ENCODE data around the gene CTSH. TPM values are rescaled to one million over a fixed set of nuclear protein-coding genes. Genes with fewer than 3 reads are reported as not detected.
"Not testable (repeated sequence)": the region's sequence is repeated elsewhere in the genome, so short reads cannot be mapped to it uniquely, and the experiment has no call there.

CTSH gene
- polyA plus RNA-seq, 1 donor (not counting 4 experiments of a cell fraction or from before 2014, with no cell fraction given), result 23.0 TPM

GRCh38 chr15:78929536-78930264 is 15.1 kb downstream of the CTSH start:
- Histone ChIP-seq H2AFZ (ENCODE audit: control insufficient read depth, low read length) (no peak overlapping the region), H3K27ac (ENCODE audit: control insufficient read depth, insufficient read depth, low read length) (no peak overlapping the region), H3K27me3 (ENCODE audit: control insufficient read depth, extremely low read depth, insufficient read depth, low read length) (peaks cover 21% of the 10 kb centered on the region), H3K9me1 (ENCODE audit: control insufficient read depth, extremely low read depth, insufficient read depth, low read length) (no peaks in the 10 kb centered on the region), H4K20me1 (ENCODE audit: control insufficient read depth, extremely low read depth, insufficient read depth, low read length) (peaks cover 3% of the 10 kb centered on the region), H3K4me2 (ENCODE audit: control insufficient read depth, extremely low read depth, insufficient read depth, low read depth, low read length) (no peak overlapping the region), H3K9ac (ENCODE audit: control insufficient read depth, extremely low read depth, insufficient read depth, low read length) (no peak overlapping the region), H3K9me3 (ENCODE audit: control insufficient read depth, low read depth, low read length) (no peaks in the 10 kb centered on the region), H3K4me3 (ENCODE audit: control insufficient read depth in 2 of 3, extremely low read depth in 1 of 3, insufficient read depth in 2 of 3, low read depth in 1 of 3, low read length in 3 of 3) (no peak overlapping the region), H3K79me2 (ENCODE audit: control insufficient read depth, insufficient read depth, low read length) (no peaks in the 10 kb centered on the region), H3K4me1 (ENCODE audit: control insufficient read depth, extremely low read depth, insufficient read depth, low read length) (peaks cover 21% of the 10 kb centered on the region), H3K36me3 (ENCODE audit: control insufficient read depth in 2 of 2, extremely low read depth in 1 of 2, insufficient read depth in 2 of 2, low read length in 2 of 2) (peaks cover 0 to 13% of the 10 kb centered on the region in 2 experiments)
- TF ChIP-seq CTCF (optimal IDR thresholded peaks at IDR 0.05 in 1 of 3, IDR thresholded peaks at IDR 0.05 in 1 of 3, conservative IDR thresholded peaks at IDR 0.05 in 1 of 3; ENCODE audit: extremely low read depth in 1 of 3, insufficient read depth in 2 of 3, low read length in 3 of 3) (no peak), EZH2 (IDR thresholded peaks at IDR 0.05; ENCODE audit: low read length) (no peak)
- no peak for FAIRE-seq
- dilution Hi-C loops (cut with MboI; ENCODE audit: extremely low pct_ligation_motif_present, low sequenced_read_pairs), result no loop called here
- no peak for DNase-seq (ENCODE audit: low read depth, low spot score)

- Histone ChIP-seq H3K4me3 (ENCODE audit: control insufficient read depth in 2 of 3, extremely low read depth in 1 of 3, insufficient read depth in 2 of 3, low read depth in 1 of 3, low read length in 3 of 3) (no peak overlapping the region), H3K27me3 (ENCODE audit: control insufficient read depth, extremely low read depth, insufficient read depth, low read length) (peaks cover 17% of the 10 kb centered on the region), H3K36me3 (ENCODE audit: control insufficient read depth in 2 of 2, extremely low read depth in 1 of 2, insufficient read depth in 2 of 2, low read length in 2 of 2) (peaks cover 0 to 15% of the 10 kb centered on the region in 2 experiments), H4K20me1 (ENCODE audit: control insufficient read depth, extremely low read depth, insufficient read depth, low read length) (peaks cover 3% of the 10 kb centered on the region), H3K4me2 (ENCODE audit: control insufficient read depth, extremely low read depth, insufficient read depth, low read depth, low read length) (no peak overlapping the region), H3K4me1 (ENCODE audit: control insufficient read depth, extremely low read depth, insufficient read depth, low read length) (peaks cover 21% of the 10 kb centered on the region), H3K9me1 (ENCODE audit: control insufficient read depth, extremely low read depth, insufficient read depth, low read length) (no peaks in the 10 kb centered on the region), H2AFZ (ENCODE audit: control insufficient read depth, low read length) (no peak overlapping the region), H3K79me2 (ENCODE audit: control insufficient read depth, insufficient read depth, low read length) (no peaks in the 10 kb centered on the region), H3K9ac (ENCODE audit: control insufficient read depth, extremely low read depth, insufficient read depth, low read length) (no peak overlapping the region), H3K27ac (ENCODE audit: control insufficient read depth, insufficient read depth, low read length) (no peak overlapping the region), H3K9me3 (ENCODE audit: control insufficient read depth, low read depth, low read length) (no peaks in the 10 kb centered on the region)
- FAIRE-seq (no peak), DNase-seq (ENCODE audit: low read depth, low spot score) (no peak)
- TF ChIP-seq CTCF (optimal IDR thresholded peaks at IDR 0.05 in 1 of 3, IDR thresholded peaks at IDR 0.05 in 1 of 3, conservative IDR thresholded peaks at IDR 0.05 in 1 of 3; ENCODE audit: extremely low read depth in 1 of 3, insufficient read depth in 2 of 3, low read length in 3 of 3), result no peak
- TF ChIP-seq EZH2 (IDR thresholded peaks at IDR 0.05; ENCODE audit: low read length), result no peak
- dilution Hi-C loops (cut with MboI; ENCODE audit: extremely low pct_ligation_motif_present, low sequenced_read_pairs), result no loop called here
These were observed 16.2 kb downstream of the CTSH start for GRCh38 chr15:78928616-78929093.

- H3K27ac ChIP-seq (ENCODE audit: control insufficient read depth, insufficient read depth, low read length); DNase-seq (ENCODE audit: low read depth, low spot score); H3K9ac ChIP-seq (ENCODE audit: control insufficient read depth, extremely low read depth, insufficient read depth, low read length); H3K4me2 ChIP-seq (ENCODE audit: control insufficient read depth, extremely low read depth, insufficient read depth, low read depth, low read length); H2AFZ ChIP-seq (ENCODE audit: control insufficient read depth, low read length); H3K9me1 ChIP-seq (ENCODE audit: control insufficient read depth, extremely low read depth, insufficient read depth, low read length); H3K9me3 ChIP-seq (ENCODE audit: control insufficient read depth, low read depth, low read length); dilution Hi-C loops (cut with MboI; ENCODE audit: extremely low pct_ligation_motif_present, low sequenced_read_pairs); H3K4me3 ChIP-seq (ENCODE audit: control insufficient read depth in 2 of 3, extremely low read depth in 1 of 3, insufficient read depth in 2 of 3, low read depth in 1 of 3, low read length in 3 of 3); FAIRE-seq; H4K20me1 ChIP-seq (ENCODE audit: control insufficient read depth, extremely low read depth, insufficient read depth, low read length); H3K79me2 ChIP-seq (ENCODE audit: control insufficient read depth, insufficient read depth, low read length): not testable (repeated sequence)
- peaks cover 13% of the 10 kb centered on the region for H3K27me3 ChIP-seq (ENCODE audit: control insufficient read depth, extremely low read depth, insufficient read depth, low read length)
- H3K36me3 ChIP-seq (ENCODE audit: control insufficient read depth in 2 of 2, extremely low read depth in 1 of 2, insufficient read depth in 2 of 2, low read length in 2 of 2), result peaks cover 0 to 17% of the 10 kb centered on the region in 2 experiments
- H3K4me1 ChIP-seq (ENCODE audit: control insufficient read depth, extremely low read depth, insufficient read depth, low read length), result peaks cover 21% of the 10 kb centered on the region
These were observed 16.7 kb downstream of the CTSH start for GRCh38 chr15:78928176-78928575.

Measured in keratinocyte (primary cell).